Gastrocnemius medialis (tissue), 4 donors: ENCODE measurements around the gene UBL7.

Experiments
- POLR2A ChIP-seq, 2 donors: fragments of 450-650 bp; IDR thresholded peaks; one replicate each; pipeline ENCODE4 v1.6.1; 2017; ENCODE audit warnings: antibody characterized with exemption in 2 of 2, mild to moderate bottlenecking in 2 of 2, moderate library complexity in 2 of 2
- TF ChIP-seq, protein P1 (sequence below), 5 experiments: fragments of 450-650 bp in 3 of 5; fragments of 200-600 bp in 2 of 5; sonication (generic) in 2 of 5; IDR thresholded peaks in 4 of 5; conservative IDR thresholded peaks in 1 of 5; 1 replicate in 4 of 5; 2 replicates in 1 of 5; pipeline ENCODE4 v1.5.1; 2016 to 2019; ENCODE audit warnings: antibody characterized with exemption in 5 of 5, mild to moderate bottlenecking in 3 of 5, moderate library complexity in 3 of 5

DNA sequence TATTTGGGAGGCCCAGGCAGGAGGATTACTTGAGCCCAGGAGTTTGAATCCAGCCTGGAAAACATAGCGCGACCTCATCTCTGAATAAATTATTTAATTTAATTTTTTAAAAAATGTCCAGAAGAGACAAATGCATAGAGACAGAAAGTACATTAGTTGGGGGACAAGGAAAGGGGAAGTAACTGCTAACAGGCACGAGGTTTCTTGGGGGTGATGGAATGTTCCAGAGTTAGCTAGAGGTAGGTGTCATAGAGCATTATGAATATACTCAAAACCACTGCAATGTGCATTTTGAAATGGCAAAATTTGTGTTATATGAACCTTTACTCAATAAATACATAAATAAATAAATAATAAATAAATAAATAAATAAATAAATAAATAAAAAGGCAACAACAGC, 61.9 kb downstream of the UBL7 start:
- TF ChIP-seq, protein P1, sequence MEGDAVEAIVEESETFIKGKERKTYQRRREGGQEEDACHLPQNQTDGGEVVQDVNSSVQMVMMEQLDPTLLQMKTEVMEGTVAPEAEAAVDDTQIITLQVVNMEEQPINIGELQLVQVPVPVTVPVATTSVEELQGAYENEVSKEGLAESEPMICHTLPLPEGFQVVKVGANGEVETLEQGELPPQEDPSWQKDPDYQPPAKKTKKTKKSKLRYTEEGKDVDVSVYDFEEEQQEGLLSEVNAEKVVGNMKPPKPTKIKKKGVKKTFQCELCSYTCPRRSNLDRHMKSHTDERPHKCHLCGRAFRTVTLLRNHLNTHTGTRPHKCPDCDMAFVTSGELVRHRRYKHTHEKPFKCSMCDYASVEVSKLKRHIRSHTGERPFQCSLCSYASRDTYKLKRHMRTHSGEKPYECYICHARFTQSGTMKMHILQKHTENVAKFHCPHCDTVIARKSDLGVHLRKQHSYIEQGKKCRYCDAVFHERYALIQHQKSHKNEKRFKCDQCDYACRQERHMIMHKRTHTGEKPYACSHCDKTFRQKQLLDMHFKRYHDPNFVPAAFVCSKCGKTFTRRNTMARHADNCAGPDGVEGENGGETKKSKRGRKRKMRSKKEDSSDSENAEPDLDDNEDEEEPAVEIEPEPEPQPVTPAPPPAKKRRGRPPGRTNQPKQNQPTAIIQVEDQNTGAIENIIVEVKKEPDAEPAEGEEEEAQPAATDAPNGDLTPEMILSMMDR (IDR thresholded peaks at IDR 0.05 in 4 of 5, conservative IDR thresholded peaks at IDR 0.05 in 1 of 5), result no peak
- no peak for TF ChIP-seq POLR2A (IDR thresholded peaks at IDR 0.05)
